Astrocyte (in vitro differentiated cells and primary cell): Measurements from ENCODE around the gene CASP12. TPM values are rescaled to one million over a fixed set of nuclear protein-coding genes. Genes with fewer than 3 reads are reported as not detected.

Experiments used
- DNase-seq: peaks from one replicate; pipeline ENCODE4 v3.0.0-alpha.2; 2010; ENCODE audit warnings: low read depth
- FAIRE-seq: peaks from 2 replicates; lab custom pipeline; 2011; peaks lifted over from hg19 to GRCh38; lab: Jason Lieb, UNC
- H2AFZ ChIP-seq: 2 replicates; pipeline ENCODE4 v1.6.0; 2012; ENCODE audit warnings: low read depth, low read length, inconsistent platforms
- H3K27ac ChIP-seq: 2 replicates; pipeline ENCODE4 v1.5.1; 2011; ENCODE audit warnings: low read depth, low read length, inconsistent platforms
- H3K27me3 ChIP-seq: 2 replicates; pipeline ENCODE4 v1.6.0; 2011; ENCODE audit warnings: low read length, inconsistent platforms; ENCODE audit not compliant: insufficient read depth
- H3K36me3 ChIP-seq: 2 replicates; pipeline ENCODE4 v1.5.1; 2011; ENCODE audit warnings: low read length, inconsistent platforms; ENCODE audit not compliant: insufficient read depth
- H3K4me1 ChIP-seq: 2 replicates; pipeline ENCODE4 v1.5.1; 2011; ENCODE audit warnings: low read length, inconsistent platforms; ENCODE audit not compliant: insufficient read depth
- H3K4me2 ChIP-seq: 2 replicates; pipeline ENCODE4 v1.6.0; 2012; ENCODE audit warnings: low read length, inconsistent platforms
- H3K4me3 ChIP-seq: 2 replicates; pipeline ENCODE4 v1.5.1; 2011; ENCODE audit warnings: low read depth, mild to moderate bottlenecking, low read length, inconsistent platforms; ENCODE audit not compliant: insufficient read depth
- H3K79me2 ChIP-seq: 2 replicates; pipeline ENCODE4 v1.6.0; 2012; ENCODE audit warnings: mild to moderate bottlenecking, low read length, inconsistent platforms; ENCODE audit not compliant: insufficient read depth
- H3K9ac ChIP-seq: 2 replicates; pipeline ENCODE4 v1.6.0; 2012; ENCODE audit warnings: mild to moderate bottlenecking, low read length, inconsistent platforms
- H3K9me3 ChIP-seq: 2 replicates; pipeline ENCODE4 v1.5.1; 2012; ENCODE audit warnings: low read depth, mild to moderate bottlenecking, low read length, inconsistent platforms; ENCODE audit not compliant: insufficient read depth
- H4K20me1 ChIP-seq: 2 replicates; pipeline ENCODE4 v1.6.0; 2012; ENCODE audit warnings: low read length, inconsistent platforms; ENCODE audit not compliant: insufficient read depth
- H3K27ac Mint-ChIP-seq: one replicate; pipeline ENCODE4 v1.8.0; 2021; ENCODE audit warnings: mild to moderate bottlenecking, mixed read lengths; ENCODE audit not compliant: unreplicated experiment
- H3K27me3 Mint-ChIP-seq: one replicate; pipeline ENCODE4 v1.8.0; 2021; ENCODE audit warnings: low read depth, mixed read lengths; ENCODE audit not compliant: unreplicated experiment
- H3K36me3 Mint-ChIP-seq: one replicate; pipeline ENCODE4 v1.8.0; 2021; ENCODE audit warnings: low read depth, mixed read lengths; ENCODE audit not compliant: unreplicated experiment
- H3K4me1 Mint-ChIP-seq: one replicate; pipeline ENCODE4 v1.8.0; 2021; ENCODE audit warnings: low read depth, mixed read lengths; ENCODE audit not compliant: unreplicated experiment
- H3K4me3 Mint-ChIP-seq: one replicate; pipeline ENCODE4 v1.8.0; 2021; ENCODE audit warnings: mild to moderate bottlenecking, moderate library complexity, mixed read lengths; ENCODE audit not compliant: unreplicated experiment
- H3K9me3 Mint-ChIP-seq: one replicate; pipeline ENCODE4 v1.8.0; 2021; ENCODE audit warnings: mild to moderate bottlenecking, mixed read lengths; ENCODE audit not compliant: unreplicated experiment
- CTCF ChIP-seq: IDR thresholded peaks from 2 replicates; pipeline ENCODE4 v1.5.1; 2011; ENCODE audit warnings: low read depth, mild to moderate bottlenecking, inconsistent platforms, low read length, moderate library complexity; ENCODE audit not compliant: insufficient read depth
- EZH2 ChIP-seq: IDR thresholded peaks from 2 replicates; pipeline ENCODE4 v1.6.1; 2012; ENCODE audit warnings: mild to moderate bottlenecking, low read length, inconsistent platforms; ENCODE audit not compliant: insufficient read depth
- total RNA-seq: library from RNA; stranded (reverse); gene quantifications from 2 replicates; pipeline ENCODE4 v1.2.1, GENCODE V29; 2021

The CASP12 gene
- total RNA-seq, 1 donor from 2014 or later: not detected

- peak; percentile 45 for DNase-seq
- Histone ChIP-seq H3K9ac (peak overlapping the region; percentile 37), H3K27ac (peak overlapping the region; percentile 62), H3K4me3 (no peak overlapping the region), H3K36me3 (no peaks in the 10 kb centered on the region), H3K79me2 (no peaks in the 10 kb centered on the region), H3K9me3 (no peaks in the 10 kb centered on the region), H3K4me2 (peak overlapping the region; percentile 73), H3K4me1 (peaks cover 12% of the 10 kb centered on the region), H4K20me1 (no peaks in the 10 kb centered on the region), H2AFZ (peak overlapping the region; percentile 1), H3K27me3 (no peaks in the 10 kb centered on the region)
- no peak for TF ChIP-seq CTCF
- no peak for TF ChIP-seq EZH2
- peak; percentile 81 for FAIRE-seq
- Mint-ChIP-seq H3K4me3 (no peak overlapping the region), H3K27ac (no peak overlapping the region), H3K27me3 (no peaks in the 10 kb centered on the region), H3K4me1 (peaks cover 12% of the 10 kb centered on the region), H3K36me3 (no peaks in the 10 kb centered on the region), H3K9me3 (no peaks in the 10 kb centered on the region)
Observed at GRCh38 chr11:104892723-104893511, 5.3 kb downstream of the CASP12 start.

DNA sequence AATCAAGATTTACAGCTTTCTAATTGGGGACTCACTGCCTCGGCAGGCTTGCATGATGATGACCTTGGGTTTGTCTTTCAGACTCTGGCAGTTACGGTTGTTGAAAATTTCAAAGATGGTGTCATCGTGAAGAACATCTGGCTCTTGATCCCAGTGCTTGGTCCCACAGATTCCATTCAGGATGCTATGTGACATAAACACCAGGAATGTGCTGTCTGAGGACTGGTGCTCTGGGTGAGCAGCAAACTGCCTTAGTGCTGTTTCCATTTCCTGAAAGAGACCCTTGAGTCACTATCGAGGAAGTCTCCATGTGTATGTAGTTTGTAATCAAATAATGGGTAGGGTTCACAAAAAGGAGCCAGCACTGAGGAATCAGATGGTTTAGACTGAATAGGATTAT is 7.1 kb downstream of the CASP12 start:
- peaks cover 12% of the 10 kb centered on the region for H3K4me1 ChIP-seq
- H3K4me3 Mint-ChIP-seq: no peak overlapping the region
- H3K27ac Mint-ChIP-seq: no peak overlapping the region
- TF ChIP-seq CTCF (no peak), EZH2 (no peak)
- H3K9ac ChIP-seq: no peak overlapping the region
- peak overlapping the region; percentile 14 for H3K27ac ChIP-seq
- H4K20me1 ChIP-seq: no peaks in the 10 kb centered on the region
- H3K79me2 ChIP-seq: no peaks in the 10 kb centered on the region
- peaks cover 12% of the 10 kb centered on the region for H3K4me1 Mint-ChIP-seq
- no peak overlapping the region for H3K4me3 ChIP-seq
- H3K9me3 ChIP-seq: no peaks in the 10 kb centered on the region
- peak; percentile 41 for DNase-seq
- no peaks in the 10 kb centered on the region for H3K27me3 Mint-ChIP-seq
- H2AFZ ChIP-seq: no peak overlapping the region
- peak overlapping the region; percentile 24 for H3K4me2 ChIP-seq
- FAIRE-seq: peak; percentile 37
- no peaks in the 10 kb centered on the region for H3K27me3 ChIP-seq
- no peaks in the 10 kb centered on the region for H3K36me3 ChIP-seq
- H3K9me3 Mint-ChIP-seq: no peaks in the 10 kb centered on the region
- H3K36me3 Mint-ChIP-seq: no peaks in the 10 kb centered on the region

- no peaks in the 10 kb centered on the region for H3K4me1 Mint-ChIP-seq
- no peak overlapping the region for H2AFZ ChIP-seq
- H3K4me3 Mint-ChIP-seq: no peak overlapping the region
- H3K36me3 ChIP-seq: no peaks in the 10 kb centered on the region
- H3K4me1 ChIP-seq: no peaks in the 10 kb centered on the region
- H4K20me1 ChIP-seq: no peaks in the 10 kb centered on the region
- H3K9me3 ChIP-seq: no peaks in the 10 kb centered on the region
- no peak overlapping the region for H3K27ac ChIP-seq
- FAIRE-seq: no peak
- no peak overlapping the region for H3K4me2 ChIP-seq
- no peak overlapping the region for H3K27ac Mint-ChIP-seq
- H3K9me3 Mint-ChIP-seq: no peaks in the 10 kb centered on the region
- no peaks in the 10 kb centered on the region for H3K79me2 ChIP-seq
- no peaks in the 10 kb centered on the region for H3K27me3 Mint-ChIP-seq
- no peak overlapping the region for H3K4me3 ChIP-seq
- no peaks in the 10 kb centered on the region for H3K27me3 ChIP-seq
- DNase-seq: no peak
- H3K9ac ChIP-seq: no peak overlapping the region
- no peaks in the 10 kb centered on the region for H3K36me3 Mint-ChIP-seq
- TF ChIP-seq CTCF (no peak), EZH2 (no peak)
Observed at GRCh38 chr11:104883342-104883741, 14.9 kb downstream of the CASP12 start.
